HepG2 (cell line): Measurements from ENCODE around the gene WFDC9. TPM values are rescaled to one million over a fixed set of nuclear protein-coding genes. Genes with fewer than 3 reads are reported as not detected.

Experiments used
- ATAC-seq: fragments of 200-7000 bp; cut with Tn5 transposase; 3 replicates; pipeline ENCODE4 v1.9.1; 2020; ENCODE audit warnings: mild to moderate bottlenecking, moderate library complexity
- BruUV-seq: library from RNA; stranded (reverse); fragments of 400-500 nt; replicated peaks from 2 replicates; lab custom pipeline; 2021; lab: Mats Ljungman, UMichigan
- CTCF ChIA-PET: fragments of 300-600 bp; formaldehyde crosslinking; extraction: SDS; loops from one replicate; lab custom pipeline; 2021; ENCODE audit warnings: low total read pairs, inconsistent platforms, low intra/inter-chr PET ratio; lab: Yijun Ruan, JAX
- POLR2A ChIA-PET: fragments of 350-600 bp; sonication (Branson Sonifier 250); formaldehyde crosslinking; loops from one replicate; lab custom pipeline; 2020; ENCODE audit warnings: antibody characterized with exemption, inconsistent platforms; lab: Yijun Ruan, JAX
- DNase-seq: peaks from one replicate; pipeline ENCODE4 v3.0.0-alpha.2; 2015; ENCODE audit warnings: low spot score
- FAIRE-seq: peaks from 3 replicates; lab custom pipeline; 2011; peaks lifted over from hg19 to GRCh38; lab: Jason Lieb, UNC
- H2AFZ ChIP-seq: one replicate; pipeline ENCODE4 v1.6.1; 2011; ENCODE audit warnings: low read length, inconsistent platforms
- H3K27ac ChIP-seq: fragments of 300-600 bp; 3 replicates; pipeline ENCODE4 v1.8.0; 2011; ENCODE audit warnings: mixed run types, mild to moderate bottlenecking, mixed read lengths, low read length, inconsistent platforms; ENCODE audit not compliant: insufficient read depth; ENCODE audit errors: extremely low read length
- H3K27me3 ChIP-seq, 2 experiments: fragments of 200-600 bp in 1 of 2; 2 replicates in 1 of 2; 3 replicates in 1 of 2; pipeline versions ENCODE4 v1.6.0 to v1.8.0; 2011; ENCODE audit warnings: low read length in 2 of 2, mild to moderate bottlenecking in 2 of 2, moderate library complexity in 2 of 2, inconsistent platforms in 1 of 2; ENCODE audit not compliant: insufficient read depth in 2 of 2, control insufficient read depth in 1 of 2
- H3K36me3 ChIP-seq, 2 experiments: fragments of 200-600 bp in 1 of 2; replicated peaks in 1 of 2; 2 replicates in 1 of 2; 3 replicates in 1 of 2; pipeline versions ENCODE4 v1.5.1 to v1.8.0; 2011; ENCODE audit warnings: low read length in 2 of 2, inconsistent platforms in 1 of 2; ENCODE audit not compliant: insufficient read depth in 2 of 2, control insufficient read depth in 1 of 2
- H3K4me1 ChIP-seq: 2 replicates; pipeline ENCODE4 v1.5.1; 2012; ENCODE audit warnings: low read length, inconsistent platforms; ENCODE audit not compliant: insufficient read depth
- H3K4me2 ChIP-seq: 2 replicates; pipeline ENCODE4 v1.6.0; 2011; ENCODE audit warnings: low read depth, low read length, inconsistent platforms
- H3K4me3 ChIP-seq, 3 experiments: fragments of 200-600 bp in 1 of 3; sonication (generic), shearing (Covaris generic) in 1 of 3; replicated peaks in 1 of 3; 2 replicates each; pipeline ENCODE4 v1.5.1; 2011 to 2016; ENCODE audit warnings: low read length in 3 of 3, inconsistent platforms in 2 of 3, low read depth in 2 of 3, mild to moderate bottlenecking in 2 of 3, control low read depth in 1 of 3, mixed read lengths in 1 of 3; ENCODE audit not compliant: insufficient read depth in 1 of 3
- H3K79me2 ChIP-seq: one replicate; pipeline ENCODE4 v1.6.1; 2011; ENCODE audit warnings: low read length, inconsistent platforms; ENCODE audit not compliant: insufficient read depth
- H3K9ac ChIP-seq: 2 replicates; pipeline ENCODE4 v1.6.0; 2011; ENCODE audit warnings: mild to moderate bottlenecking, low read depth, low read length, inconsistent platforms; ENCODE audit not compliant: insufficient read depth
- H3K9me3 ChIP-seq: 2 replicates; pipeline ENCODE4 v1.5.1; 2012; ENCODE audit warnings: mild to moderate bottlenecking, low read length
- H4K20me1 ChIP-seq: 2 replicates; pipeline ENCODE4 v1.6.0; 2011; ENCODE audit warnings: inconsistent platforms, mild to moderate bottlenecking, low read length, moderate library complexity; ENCODE audit not compliant: insufficient read depth
- CHCHD3 ChIP-seq: sonication (generic); formaldehyde crosslinking; IDR thresholded peaks from 2 replicates; pipeline ENCODE4 v1.8.0; 2022; ENCODE audit warnings: mild to moderate bottlenecking, missing genetic modification reagents, moderate library complexity
- NPAS2 ChIP-seq: sonication (generic); formaldehyde crosslinking; IDR thresholded peaks from 2 replicates; pipeline ENCODE4 v1.8.0; 2022; ENCODE audit warnings: mild to moderate bottlenecking, missing genetic modification reagents, borderline replicate concordance
- NR2F6 ChIP-seq, 2 experiments: IDR thresholded peaks; 2 replicates each; pipeline ENCODE4 v1.6.1; 2016; ENCODE audit warnings: antibody characterized with exemption in 1 of 2, mild to moderate bottlenecking in 1 of 2
- PITX1 ChIP-seq: sonication (generic); formaldehyde crosslinking; IDR thresholded peaks from 2 replicates; pipeline ENCODE4 v1.5.1; 2020; ENCODE audit warnings: mild to moderate bottlenecking, missing genetic modification reagents
- RBM39 ChIP-seq: fragments of 200-400 bp; formaldehyde crosslinking; IDR thresholded peaks from one replicate; pipeline ENCODE4 v1.6.1; 2018; ENCODE audit warnings: antibody characterized with exemption, mild to moderate bottlenecking, low read depth, low read length; ENCODE audit not compliant: poor library complexity, severe bottlenecking
- TAF1 ChIP-seq: sonication (generic); formaldehyde crosslinking; IDR thresholded peaks from 2 replicates; pipeline ENCODE4 v1.4.0; 2020; ENCODE audit warnings: missing genetic modification reagents
- TP53 ChIP-seq: sonication (generic); formaldehyde crosslinking; conservative IDR thresholded peaks from 2 replicates; pipeline ENCODE4 v1.4.0; 2020; ENCODE audit warnings: missing genetic modification reagents
- ZNF251 ChIP-seq: sonication (generic); formaldehyde crosslinking; IDR thresholded peaks from 2 replicates; pipeline ENCODE4 v1.9.0; 2021; ENCODE audit warnings: mild to moderate bottlenecking, missing genetic modification reagents
- ZNF501 ChIP-seq: sonication (generic); formaldehyde crosslinking; IDR thresholded peaks from 2 replicates; pipeline ENCODE4 v1.5.1; 2020; ENCODE audit warnings: mild to moderate bottlenecking, moderate library complexity, missing genetic modification reagents
- ZNF775 ChIP-seq: sonication (generic); formaldehyde crosslinking; IDR thresholded peaks from 2 replicates; pipeline ENCODE4 v1.4.0; 2020; ENCODE audit warnings: missing genetic modification reagents, mild to moderate bottlenecking, moderate library complexity, borderline replicate concordance
- ZSCAN20 ChIP-seq: sonication (generic); formaldehyde crosslinking; IDR thresholded peaks from 2 replicates; pipeline ENCODE4 v1.4.0; 2020; ENCODE audit warnings: missing genetic modification reagents, mild to moderate bottlenecking, borderline replicate concordance
- WGBS: methylation state at CpG from one replicate; pipeline ENCODE4 v1.1.6; 2017; ENCODE audit warnings: low lambda C conversion rate; 5-methylcytosine and 5-hydroxymethylcytosine counted together
- in situ Hi-C: cut with HindIII; loops from 2 replicates; pipeline ENCODE4 v1.10.0; 2017; ENCODE audit warnings: low pct_unique_long_range_greater_than_20kb; ENCODE audit not compliant: extremely low pct_ligation_motif_present
- intact Hi-C: fragments of 100-400 bp; cut with micrococcal nuclease; formaldehyde crosslinking; loops from one replicate; pipeline ENCODE4 v1.10.0; 2022; ENCODE audit not compliant: unreplicated experiment
- polyA plus RNA-seq, 8 experiments: library from polyadenylated mRNA; depleted of rRNA in 3 of 8; stranded (reverse) in 7 of 8; unstranded in 1 of 8; fragments of >200 nt; fragmentation: Illumina TruSeq in 4 of 8; extraction: Trizol in 4 of 8; gene quantifications; 2 replicates each; pipeline versions ENCODE4 v1.2.1 to v1.2.3, GENCODE V29; 2011 to 2016; ENCODE audit warnings: low read depth in 4 of 8, missing spikeins in 1 of 8, mixed read lengths in 1 of 8; ENCODE audit not compliant: insufficient read depth in 1 of 8
- total RNA-seq, 5 experiments: library from RNA; depleted of rRNA; stranded (reverse); fragments of >200 nt; fragmentation: Illumina TruSeq; extraction: Trizol; gene quantifications; 2 replicates each; pipeline ENCODE4 v1.2.3, GENCODE V29; 2016; ENCODE audit warnings: low read depth in 1 of 5

The WFDC9 gene
- total and polyA plus RNA-seq, 2 of the 13 experiments (the other 11 are each of a cell fraction or from before 2014, with no cell fraction given): not detected

DNA sequence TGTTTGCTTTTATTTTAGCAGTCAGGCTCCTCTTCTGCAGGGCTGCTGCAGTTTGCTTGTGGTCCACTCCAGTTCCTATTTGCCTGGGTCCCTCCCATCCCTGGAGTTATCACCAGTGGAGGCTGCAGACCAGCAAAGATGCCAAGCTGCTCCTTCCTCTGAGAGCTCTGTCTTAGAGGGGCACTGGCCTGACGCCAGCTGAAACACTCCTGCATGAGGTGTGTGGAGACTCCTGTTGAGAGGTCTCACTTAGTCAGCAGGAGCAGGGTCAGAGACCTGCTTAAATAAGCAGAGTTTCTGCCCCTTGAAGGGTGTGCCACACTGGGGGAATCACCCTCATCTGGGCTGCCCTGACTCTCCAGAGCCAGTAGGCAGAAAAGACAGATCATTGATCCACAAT lies 35.8 kb downstream of the WFDC9 start (continued):
- no peak for TF ChIP-seq ZNF501 (CRISPR knock-in tag)
- no peak for TF ChIP-seq ZNF775 (CRISPR knock-in tag)
- TF ChIP-seq ZSCAN20 (CRISPR knock-in tag): no peak
- TF ChIP-seq ZNF251 (CRISPR knock-in tag): no peak

DNA sequence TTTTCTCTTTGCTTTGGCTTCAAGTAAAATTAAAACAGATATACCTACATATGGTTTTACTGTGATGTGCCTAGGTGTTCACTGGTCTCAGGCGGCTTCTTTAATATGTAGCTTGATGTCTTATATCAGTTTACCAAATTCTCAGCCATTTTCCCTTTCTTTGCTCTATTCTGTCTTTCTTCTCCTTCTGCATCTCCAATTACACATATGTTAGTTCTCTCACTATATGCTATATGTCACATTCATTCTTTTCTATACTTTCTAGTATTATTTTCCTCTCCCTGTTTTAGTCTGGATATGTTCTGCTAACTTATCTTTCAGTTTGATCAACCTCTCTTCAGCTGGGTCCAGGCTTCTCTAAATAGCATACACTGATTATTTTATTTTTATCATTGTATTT lies 37.6 kb downstream of the WFDC9 start:
- BruUV-seq: no TSS peak
- no peak overlapping the region for H3K4me3 ChIP-seq
- DNase-seq: no peak
- H3K79me2 ChIP-seq: no peaks in the 10 kb centered on the region
- no peak overlapping the region for H3K4me2 ChIP-seq
- no peak overlapping the region for H3K27ac ChIP-seq
- no peaks in the 10 kb centered on the region for H3K4me1 ChIP-seq
- 2% methylated on average over 1 of the region's 1 CpG for WGBS
- in situ Hi-C loops: no loop called here
- no peak for ATAC-seq
- no peak for TF ChIP-seq RBM39
- TF ChIP-seq TAF1 (CRISPR knock-in tag): no peak
- no peak for TF ChIP-seq NPAS2
- no peak for TF ChIP-seq PITX1
- TF ChIP-seq TP53: no peak
- TF ChIP-seq NR2F6 (IDR thresholded peaks at IDR 0.05): no peak
- TF ChIP-seq NR2F6 (CRISPR knock-in tag; IDR thresholded peaks at IDR 0.05): no peak
- no peak for TF ChIP-seq CHCHD3 (CRISPR knock-in tag)
- no peak for FAIRE-seq
- H3K36me3 ChIP-seq: no peaks in the 10 kb centered on the region
- intact Hi-C loops: no loop called here
- POLR2A ChIA-PET: no interaction called here
- H3K9me3 ChIP-seq: no peaks in the 10 kb centered on the region
- H2AFZ ChIP-seq: no peak overlapping the region
- H3K27me3 ChIP-seq: peaks cover 0 to 3% of the 10 kb centered on the region in 2 experiments; a peak in 1 of 5 replicates
- no peak overlapping the region for H3K9ac ChIP-seq
- H4K20me1 ChIP-seq: no peaks in the 10 kb centered on the region
- CTCF ChIA-PET: interaction anchor here (3.3 kb wide), 1 partner anchor 178 kb away, joined by 95 read pairs; no protein-coding TSS in a partner anchor
